ENCODE measurements around the gene PRKD1.

- TF ChIP-seq POLR2A (IDR thresholded peaks at IDR 0.05) (no peak), CTCF (IDR thresholded peaks at IDR 0.05) (no peak)
Measured at GRCh38 chr14:29821242-29821641, 106.4 kb downstream of the PRKD1 start.
